ENCODE measurements around the gene CAPZB. TPM values are rescaled to one million over a fixed set of nuclear protein-coding genes. Genes with fewer than 3 reads are reported as not detected.

The CAPZB gene
- total RNA-seq, 5 donors from 2014 or later (not counting 1 experiment from before 2014, with no cell fraction given) = 272 to 342 (median 320) TPM

GRCh38 chr1:19468397-19468956, 16.9 kb downstream of the CAPZB start:
- Mint-ChIP-seq H3K36me3 (peaks cover 32% of the 10 kb centered on the region), H3K9me3 (no peaks in the 10 kb centered on the region), H3K27me3 (no peaks in the 10 kb centered on the region), H3K4me3 (peak overlapping the region; percentile 70 to 77 (median 72)), H3K27ac (peak overlapping the region; percentile 93 to 98), H3K4me1 (peaks cover 90 to 95% (median 93%) of the 10 kb centered on the region in 3 donors)
- 43% methylated on average over 9 of the region's 15 CpGs for WGBS (ENCODE audit: insufficient coverage)
- Histone ChIP-seq H3K9me3 (no peaks in the 10 kb centered on the region), H3K4me1 (ENCODE audit: control insufficient read depth in 1 of 2, extremely low read depth in 1 of 2, insufficient read depth in 2 of 2, low read length in 2 of 2) (peaks cover 60 to 92% of the 10 kb centered on the region in 2 experiments), H3K36me3 (ENCODE audit: control insufficient read depth in 2 of 2, extremely low read depth in 1 of 2, insufficient read depth in 1 of 2, low read length in 1 of 2) (peaks cover 3 to 28% of the 10 kb centered on the region in 2 donors), H3K4me3 (ENCODE audit: control insufficient read depth in 1 of 2, extremely low read depth in 1 of 2, low read length in 1 of 2) (peak overlapping the region in 1 of 2 donors; percentile 29), H3K27ac (ENCODE audit: low read length) (peak overlapping the region; percentile 50), H3K27me3 (replicated peaks in 1 of 2; ENCODE audit: control insufficient read depth in 2 of 2, extremely low read depth in 1 of 2, insufficient read depth in 2 of 2, low read length in 1 of 2) (no peaks in the 10 kb centered on the region)
- POLR2A ChIA-PET = interaction anchor here in 1 of 2 donors (1.2 kb wide), 1 partner anchor 18 kb away, joined by 4 read pairs; no protein-coding TSS in a partner anchor
- ATAC-seq (replicated peaks in 1 of 4) (peak; percentile 88 to 93 (median 93)), DNase-seq (peak; percentile 54 to 81 (median 70))
- CTCF ChIA-PET = interaction anchor here in 1 of 2 donors (2.1 kb wide), 1 partner anchor 9 kb away, joined by 4 read pairs; no protein-coding TSS in a partner anchor

GRCh38 chr1:19467199-19468187, 17.8 kb downstream of the CAPZB start:
- WGBS (ENCODE audit: insufficient coverage) = 83% methylated on average over 4 of the region's 14 CpGs
- no peak for DNase-seq

GRCh38 chr1:19466112-19466561, 19.2 kb downstream of the CAPZB start:
- WGBS (ENCODE audit: insufficient coverage) = 55% methylated on average over 4 of the region's 9 CpGs
- peak in 4 of 35 experiments; percentile 20 to 76 (median 46) for DNase-seq
- Mint-ChIP-seq H3K27me3 (no peaks in the 10 kb centered on the region), H3K27ac (peak overlapping the region; percentile 90 to 99), H3K4me1 (peaks cover 94 to 97% (median 95%) of the 10 kb centered on the region in 3 donors), H3K4me3 (peak overlapping the region in 2 of 3 donors; percentile 31 to 66), H3K36me3 (peaks cover 23% of the 10 kb centered on the region), H3K9me3 (no peaks in the 10 kb centered on the region)
- ChIA-PET CTCF (interaction anchor here (0.6 to 1.0 kb wide), 3 partner anchors 19 to 96 kb away, joined by 3 to 4 read pairs (median 3); no protein-coding TSS in a partner anchor), POLR2A (interaction anchor here in 1 of 2 donors (0.6 kb wide), 2 partner anchors 24 to 55 kb away, joined by 3 read pairs; no protein-coding TSS in a partner anchor)
- ATAC-seq (replicated peaks in 1 of 4) = peak in 1 of 4 experiments; percentile 28
- H3K36me3 ChIP-seq (ENCODE audit: control insufficient read depth in 2 of 2, extremely low read depth in 1 of 2, insufficient read depth in 1 of 2, low read length in 1 of 2) = peaks cover 0 to 13% of the 10 kb centered on the region in 2 donors
- peak overlapping the region; percentile 50 for H3K27ac ChIP-seq (ENCODE audit: low read length)
- no peaks in the 10 kb centered on the region for H3K9me3 ChIP-seq
- no peak overlapping the region for H3K4me3 ChIP-seq (ENCODE audit: control insufficient read depth in 1 of 2, extremely low read depth in 1 of 2, low read length in 1 of 2)
- no peaks in the 10 kb centered on the region for H3K27me3 ChIP-seq (replicated peaks in 1 of 2; ENCODE audit: control insufficient read depth in 2 of 2, extremely low read depth in 1 of 2, insufficient read depth in 2 of 2, low read length in 1 of 2)
- peaks cover 75 to 99% of the 10 kb centered on the region in 2 experiments for H3K4me1 ChIP-seq (ENCODE audit: control insufficient read depth in 1 of 2, extremely low read depth in 1 of 2, insufficient read depth in 2 of 2, low read length in 2 of 2)

More at GRCh38 chr1:19467199-19468187, 17.8 kb downstream of the CAPZB start:
- no peak for ATAC-seq (replicated peaks in 1 of 4)
- Histone ChIP-seq H3K27ac (ENCODE audit: low read length) (peak overlapping the region; percentile 50), H3K27me3 (replicated peaks in 1 of 2; ENCODE audit: control insufficient read depth in 2 of 2, extremely low read depth in 1 of 2, insufficient read depth in 2 of 2, low read length in 1 of 2) (no peaks in the 10 kb centered on the region), H3K4me3 (ENCODE audit: control insufficient read depth in 1 of 2, extremely low read depth in 1 of 2, low read length in 1 of 2) (no peak overlapping the region), H3K4me1 (ENCODE audit: control insufficient read depth in 1 of 2, extremely low read depth in 1 of 2, insufficient read depth in 2 of 2, low read length in 2 of 2) (peaks cover 70 to 98% of the 10 kb centered on the region in 2 experiments), H3K9me3 (no peaks in the 10 kb centered on the region), H3K36me3 (ENCODE audit: control insufficient read depth in 2 of 2, extremely low read depth in 1 of 2, insufficient read depth in 1 of 2, low read length in 1 of 2) (peaks cover 3 to 22% of the 10 kb centered on the region in 2 donors)
- H3K36me3 Mint-ChIP-seq = peaks cover 33% of the 10 kb centered on the region
- ChIA-PET CTCF (interaction anchor here in 1 of 2 donors (2.1 kb wide), 1 partner anchor 10 kb away, joined by 4 read pairs; no protein-coding TSS in a partner anchor), POLR2A (interaction anchor here in 1 of 2 donors (1.0 kb wide), 1 partner anchor 9 kb away, joined by 9 read pairs; no protein-coding TSS in a partner anchor)
- H3K27me3 Mint-ChIP-seq = no peaks in the 10 kb centered on the region
- H3K4me1 Mint-ChIP-seq = peaks cover 95 to 100% (median 98%) of the 10 kb centered on the region in 3 donors
- H3K4me3 Mint-ChIP-seq = peak overlapping the region; percentile 6 to 72 (median 70)
- peak overlapping the region; percentile 93 to 98 for H3K27ac Mint-ChIP-seq
- H3K9me3 Mint-ChIP-seq = no peaks in the 10 kb centered on the region

- no peaks in the 10 kb centered on the region for H3K9me3 Mint-ChIP-seq
- ATAC-seq (replicated peaks in 1 of 4) (no peak), DNase-seq (no peak)
- no peaks in the 10 kb centered on the region for H3K9me3 ChIP-seq
- H3K4me1 Mint-ChIP-seq = peaks cover 94 to 96% (median 95%) of the 10 kb centered on the region in 3 donors
- ChIA-PET POLR2A (interaction anchor here in 1 of 2 donors (0.6 kb wide), 1 partner anchor 24 kb away, joined by 3 read pairs; no protein-coding TSS in a partner anchor), CTCF (interaction anchor here (0.6 to 1.0 kb wide), 2 partner anchors 19 to 96 kb away, joined by 3 to 4 read pairs; no protein-coding TSS in a partner anchor)
- H3K36me3 Mint-ChIP-seq = peaks cover 18% of the 10 kb centered on the region
- peak overlapping the region; percentile 50 for H3K27ac ChIP-seq (ENCODE audit: low read length)
- WGBS (ENCODE audit: insufficient coverage) = 95% methylated on average over 4 of the region's 4 CpGs
- no peaks in the 10 kb centered on the region for H3K27me3 ChIP-seq (replicated peaks in 1 of 2; ENCODE audit: control insufficient read depth in 2 of 2, extremely low read depth in 1 of 2, insufficient read depth in 2 of 2, low read length in 1 of 2)
- H3K4me3 ChIP-seq (ENCODE audit: control insufficient read depth in 1 of 2, extremely low read depth in 1 of 2, low read length in 1 of 2) = no peak overlapping the region
- H3K27ac Mint-ChIP-seq = peak overlapping the region; percentile 90 to 99
- peaks cover 0 to 8% of the 10 kb centered on the region in 2 donors for H3K36me3 ChIP-seq (ENCODE audit: control insufficient read depth in 2 of 2, extremely low read depth in 1 of 2, insufficient read depth in 1 of 2, low read length in 1 of 2)
- H3K27me3 Mint-ChIP-seq = no peaks in the 10 kb centered on the region
- peak overlapping the region in 1 of 3 donors; percentile 66 for H3K4me3 Mint-ChIP-seq
- H3K4me1 ChIP-seq (ENCODE audit: control insufficient read depth in 1 of 2, extremely low read depth in 1 of 2, insufficient read depth in 2 of 2, low read length in 2 of 2) = peaks cover 75 to 100% of the 10 kb centered on the region in 2 experiments
Observed at GRCh38 chr1:19465650-19466049, 19.7 kb downstream of the CAPZB start.

GRCh38 chr1:19465123-19465522, 20.2 kb downstream of the CAPZB start:
- Histone ChIP-seq H3K4me3 (ENCODE audit: control insufficient read depth in 1 of 2, extremely low read depth in 1 of 2, low read length in 1 of 2) (no peak overlapping the region), H3K27me3 (replicated peaks in 1 of 2; ENCODE audit: control insufficient read depth in 2 of 2, extremely low read depth in 1 of 2, insufficient read depth in 2 of 2, low read length in 1 of 2) (no peaks in the 10 kb centered on the region)

More at GRCh38 chr1:19465123-19465522, 20.2 kb downstream of the CAPZB start:
- DNase-seq = no peak
- no CpG with 5 or more reads among the region's 2 CpGs for WGBS (ENCODE audit: insufficient coverage)
- H3K27ac Mint-ChIP-seq = peak overlapping the region; percentile 90 to 99
- CTCF ChIA-PET = interaction anchor here in 1 of 2 donors (0.9 kb wide), 1 partner anchor 36 kb away, joined by 3 read pairs; no protein-coding TSS in a partner anchor
- POLR2A ChIA-PET = no interaction called here
- no peaks in the 10 kb centered on the region for H3K27me3 Mint-ChIP-seq
- Histone ChIP-seq H3K36me3 (ENCODE audit: control insufficient read depth in 2 of 2, extremely low read depth in 1 of 2, insufficient read depth in 1 of 2, low read length in 1 of 2) (peaks cover 0 to 3% of the 10 kb centered on the region in 2 donors), H3K27ac (ENCODE audit: low read length) (peak overlapping the region; percentile 50), H3K4me1 (ENCODE audit: control insufficient read depth in 1 of 2, extremely low read depth in 1 of 2, insufficient read depth in 2 of 2, low read length in 2 of 2) (peaks cover 75 to 100% of the 10 kb centered on the region in 2 experiments), H3K9me3 (no peaks in the 10 kb centered on the region)
- H3K4me3 Mint-ChIP-seq = peak overlapping the region in 1 of 3 donors; percentile 66
- peaks cover 18% of the 10 kb centered on the region for H3K36me3 Mint-ChIP-seq
- H3K9me3 Mint-ChIP-seq = no peaks in the 10 kb centered on the region
- ATAC-seq (replicated peaks in 1 of 4) = no peak
- H3K4me1 Mint-ChIP-seq = peaks cover 94 to 95% (median 95%) of the 10 kb centered on the region in 3 donors
